Activated T-cell treated with anti-CD3 and anti-CD28 coated beads, Interleukin-2, amount 50 U/mL, for 72 hours (primary cell): Measurements from ENCODE around the gene C22orf15. TPM values are rescaled to one million over a fixed set of nuclear protein-coding genes. Genes with fewer than 3 reads are reported as not detected.

Experiments
- ATAC-seq, 2 donors: fragments of 150-1000 bp; cut with Tn5 transposase; replicated peaks in 1 of 2; 2 replicates each; pipeline ENCODE4 v1.10.0; 2021; ENCODE audit warnings: moderate library complexity in 2 of 2, mild to moderate bottlenecking in 1 of 2
- DNase-seq, 2 donors: peaks; one replicate each; pipeline ENCODE4 v3.0.0; 2021 to 2022; ENCODE audit warnings: mixed read lengths in 1 of 2
- H3K27ac Mint-ChIP-seq: one replicate; pipeline ENCODE4 v1.8.0; 2022; ENCODE audit warnings: mild to moderate bottlenecking, moderate library complexity, mixed read lengths
- H3K27me3 Mint-ChIP-seq: one replicate; pipeline ENCODE4 v1.8.0; 2022; ENCODE audit warnings: low read depth, mixed read lengths
- H3K36me3 Mint-ChIP-seq, 2 donors: one replicate each; pipeline ENCODE4 v1.8.0; 2022; ENCODE audit warnings: mixed read lengths in 2 of 2, mild to moderate bottlenecking in 1 of 2; ENCODE audit not compliant: insufficient read depth in 2 of 2
- H3K4me1 Mint-ChIP-seq: one replicate; pipeline ENCODE4 v1.8.0; 2022; ENCODE audit warnings: low read depth, mixed read lengths
- H3K4me3 Mint-ChIP-seq, 2 donors: one replicate each; pipeline ENCODE4 v1.8.0; 2022; ENCODE audit warnings: mild to moderate bottlenecking in 2 of 2, mixed read lengths in 2 of 2, moderate library complexity in 2 of 2
- H3K9me3 Mint-ChIP-seq, 2 donors: one replicate each; pipeline ENCODE4 v1.8.0; 2022; ENCODE audit warnings: mixed read lengths in 2 of 2
- total RNA-seq, 2 donors: library from RNA; stranded (reverse); gene quantifications; one replicate each; pipeline ENCODE4 v1.2.3, GENCODE V29; 2022

The C22orf15 gene
- total RNA-seq, 2 donors from 2014 or later: 0.72 to 1.5 TPM

- Mint-ChIP-seq H3K9me3 (no peaks in the 10 kb centered on the region), H3K27ac (no peak overlapping the region)
Observed at GRCh38 chr22:23772315-23772648, 9.5 kb downstream of the C22orf15 start.

GRCh38 chr22:23772649-23773473 is 10.1 kb downstream of the C22orf15 start, which contains the start of gene MMP11:
Gene MMP11, plus strand, starts transcription at chr22:23772849. Its CDS starts 22 bp downstream, at chr22:23772871.
- H3K9me3 Mint-ChIP-seq: no peaks in the 10 kb centered on the region
- peak within 1 kb of the TSS; percentile 71 to 76 for H3K4me3 Mint-ChIP-seq
- peak; percentile 57 for DNase-seq
- peak; percentile 70 to 72 for ATAC-seq
- peaks cover 4% of the 10 kb centered on the region for H3K4me1 Mint-ChIP-seq
- peaks cover 9% of the 10 kb centered on the region for H3K27me3 Mint-ChIP-seq
- no peaks in the 10 kb centered on the region for H3K36me3 Mint-ChIP-seq
- no peak within 1 kb of the TSS for H3K27ac Mint-ChIP-seq

More at GRCh38 chr22:23772315-23772648, 9.5 kb downstream of the C22orf15 start:
- DNase-seq (no peak), ATAC-seq (no peak)
- Mint-ChIP-seq H3K36me3 (no peaks in the 10 kb centered on the region), H3K27me3 (peaks cover 9% of the 10 kb centered on the region), H3K4me1 (peaks cover 4% of the 10 kb centered on the region), H3K4me3 (peak overlapping the region; percentile 71 to 76)

GRCh38 chr22:23773483-23774113 is 10.8 kb downstream of the C22orf15 start:
- H3K27me3 Mint-ChIP-seq: peaks cover 9% of the 10 kb centered on the region
- no peaks in the 10 kb centered on the region for H3K36me3 Mint-ChIP-seq
- peaks cover 4% of the 10 kb centered on the region for H3K4me1 Mint-ChIP-seq
- no peaks in the 10 kb centered on the region for H3K9me3 Mint-ChIP-seq
- ATAC-seq (no peak), DNase-seq (no peak)
- no peak overlapping the region for H3K27ac Mint-ChIP-seq
- peak overlapping the region in 1 of 2 donors; percentile 63 for H3K4me3 Mint-ChIP-seq

GRCh38 chr22:23774114-23774921 is 11.5 kb downstream of the C22orf15 start:
- ATAC-seq (no peak), DNase-seq (no peak)
- H3K4me1 Mint-ChIP-seq: peaks cover 4% of the 10 kb centered on the region
- peaks cover 9% of the 10 kb centered on the region for H3K27me3 Mint-ChIP-seq
- H3K27ac Mint-ChIP-seq: no peak overlapping the region
- no peaks in the 10 kb centered on the region for H3K36me3 Mint-ChIP-seq
- H3K9me3 Mint-ChIP-seq: no peaks in the 10 kb centered on the region
- H3K4me3 Mint-ChIP-seq: no peak overlapping the region

- H3K27ac Mint-ChIP-seq: no peak overlapping the region
- H3K27me3 Mint-ChIP-seq: peaks cover 9% of the 10 kb centered on the region
- DNase-seq (no peak), ATAC-seq (no peak)
- H3K9me3 Mint-ChIP-seq: no peaks in the 10 kb centered on the region
- peaks cover 4% of the 10 kb centered on the region for H3K4me1 Mint-ChIP-seq
- H3K36me3 Mint-ChIP-seq: no peaks in the 10 kb centered on the region
- H3K4me3 Mint-ChIP-seq: no peak overlapping the region
Observed at GRCh38 chr22:23774922-23775436, 12.2 kb downstream of the C22orf15 start.

DNA sequence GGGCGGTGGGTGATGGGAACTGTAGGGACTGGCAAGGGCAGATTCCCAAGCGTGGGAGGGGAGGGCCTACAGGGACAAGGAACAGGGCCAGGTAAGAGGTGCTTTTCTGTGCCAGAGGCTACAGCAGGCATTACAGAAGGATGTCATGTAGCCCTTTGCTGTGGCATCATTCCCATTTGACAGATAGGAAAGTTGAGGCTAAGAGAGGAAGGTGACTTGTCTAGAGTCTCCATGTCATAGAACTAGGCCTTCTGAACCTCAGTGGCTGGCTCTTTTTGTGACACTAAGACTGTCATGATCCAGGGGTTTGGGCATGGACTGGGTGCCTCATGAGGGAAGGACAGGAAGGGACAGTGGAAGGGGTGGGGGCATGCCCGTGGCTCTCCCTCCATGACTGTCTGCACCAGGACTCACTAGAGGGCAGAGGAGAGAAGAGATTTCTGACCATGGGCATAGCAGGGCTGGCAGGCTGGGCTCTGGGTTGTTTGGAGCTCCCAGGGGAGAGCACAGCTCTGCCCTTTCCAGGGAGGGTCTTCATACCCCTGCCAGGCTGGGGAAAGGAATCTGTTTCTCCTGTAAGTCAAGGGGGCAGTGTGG is 13.1 kb downstream of the C22orf15 start:
- H3K27ac Mint-ChIP-seq: no peak overlapping the region
- H3K9me3 Mint-ChIP-seq: no peaks in the 10 kb centered on the region
- no peak for DNase-seq
- no peak overlapping the region for H3K4me3 Mint-ChIP-seq
- ATAC-seq: no peak
- peaks cover 4% of the 10 kb centered on the region for H3K4me1 Mint-ChIP-seq
- H3K36me3 Mint-ChIP-seq: no peaks in the 10 kb centered on the region
- H3K27me3 Mint-ChIP-seq: peaks cover 9% of the 10 kb centered on the region

GRCh38 chr22:23777776-23778576 is 15.2 kb downstream of the C22orf15 start:
- peaks cover 8% of the 10 kb centered on the region for H3K27me3 Mint-ChIP-seq
- H3K4me1 Mint-ChIP-seq: no peaks in the 10 kb centered on the region
- ATAC-seq (no peak), DNase-seq (no peak)
- no peak overlapping the region for H3K27ac Mint-ChIP-seq
- H3K4me3 Mint-ChIP-seq: no peak overlapping the region
- no peaks in the 10 kb centered on the region for H3K36me3 Mint-ChIP-seq
- H3K9me3 Mint-ChIP-seq: no peaks in the 10 kb centered on the region

GRCh38 chr22:23778577-23778900 is 15.7 kb downstream of the C22orf15 start:
- H3K4me1 Mint-ChIP-seq: no peaks in the 10 kb centered on the region
- no peak for ATAC-seq
- peaks cover 2% of the 10 kb centered on the region for H3K27me3 Mint-ChIP-seq
- no peak for DNase-seq
- no peak overlapping the region for H3K27ac Mint-ChIP-seq
- no peaks in the 10 kb centered on the region for H3K9me3 Mint-ChIP-seq
- H3K4me3 Mint-ChIP-seq: no peak overlapping the region
- no peaks in the 10 kb centered on the region for H3K36me3 Mint-ChIP-seq

- Mint-ChIP-seq H3K27me3 (no peaks in the 10 kb centered on the region), H3K4me1 (peaks cover under 1% of the 10 kb centered on the region), H3K27ac (no peak overlapping the region), H3K4me3 (no peak overlapping the region), H3K9me3 (no peaks in the 10 kb centered on the region), H3K36me3 (no peaks in the 10 kb centered on the region)
- no peak for DNase-seq
- ATAC-seq: no peak
Observed at GRCh38 chr22:23779083-23779482, 16.3 kb downstream of the C22orf15 start.

DNA sequence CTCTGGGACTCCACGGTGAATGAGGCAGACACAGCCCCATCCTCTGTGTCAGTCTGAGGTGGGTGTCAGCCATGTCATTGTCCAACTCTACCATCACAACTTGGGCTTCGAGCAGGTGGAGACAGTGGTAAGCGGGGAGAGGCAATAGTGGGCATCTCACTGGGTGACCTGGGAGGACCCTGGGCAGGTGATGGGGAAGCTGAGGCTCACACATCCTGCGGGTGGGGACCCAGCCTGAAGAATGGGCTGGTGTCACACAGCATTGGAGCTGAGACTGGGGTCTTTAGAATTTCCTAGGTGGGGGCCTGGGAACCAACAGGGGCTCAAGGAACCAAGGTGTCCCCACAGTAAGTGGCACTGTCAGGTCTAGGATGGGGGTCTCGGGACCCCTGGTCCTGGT is 16.9 kb downstream of the C22orf15 start:
- H3K4me1 Mint-ChIP-seq: peaks cover 7% of the 10 kb centered on the region
- H3K9me3 Mint-ChIP-seq: no peaks in the 10 kb centered on the region
- ATAC-seq: no peak
- H3K36me3 Mint-ChIP-seq: no peaks in the 10 kb centered on the region
- no peak for DNase-seq
- no peak overlapping the region for H3K4me3 Mint-ChIP-seq
- no peak overlapping the region for H3K27ac Mint-ChIP-seq
- no peaks in the 10 kb centered on the region for H3K27me3 Mint-ChIP-seq

- H3K27ac Mint-ChIP-seq: no peak overlapping the region
- H3K36me3 Mint-ChIP-seq: no peaks in the 10 kb centered on the region
- H3K9me3 Mint-ChIP-seq: no peaks in the 10 kb centered on the region
- DNase-seq (no peak), ATAC-seq (no peak)
- H3K4me1 Mint-ChIP-seq: peaks cover 7% of the 10 kb centered on the region
- no peak overlapping the region for H3K4me3 Mint-ChIP-seq
- H3K27me3 Mint-ChIP-seq: no peaks in the 10 kb centered on the region
Observed at GRCh38 chr22:23780146-23780748, 17.5 kb downstream of the C22orf15 start.

DNA sequence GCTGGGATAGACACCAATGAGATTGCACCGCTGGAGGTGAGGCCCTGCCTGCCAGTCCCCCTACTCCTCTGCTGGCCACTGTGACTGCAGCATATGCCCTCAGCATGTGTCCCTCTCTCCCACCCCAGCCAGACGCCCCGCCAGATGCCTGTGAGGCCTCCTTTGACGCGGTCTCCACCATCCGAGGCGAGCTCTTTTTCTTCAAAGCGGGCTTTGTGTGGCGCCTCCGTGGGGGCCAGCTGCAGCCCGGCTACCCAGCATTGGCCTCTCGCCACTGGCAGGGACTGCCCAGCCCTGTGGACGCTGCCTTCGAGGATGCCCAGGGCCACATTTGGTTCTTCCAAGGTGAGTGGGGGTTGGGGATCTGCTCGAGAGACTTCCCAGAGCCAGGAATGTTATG is 18.3 kb downstream of the C22orf15 start:
- no peaks in the 10 kb centered on the region for H3K9me3 Mint-ChIP-seq
- H3K27me3 Mint-ChIP-seq: no peaks in the 10 kb centered on the region
- ATAC-seq (no peak), DNase-seq (no peak)
- no peak overlapping the region for H3K27ac Mint-ChIP-seq
- H3K4me1 Mint-ChIP-seq: peaks cover 7% of the 10 kb centered on the region
- H3K36me3 Mint-ChIP-seq: no peaks in the 10 kb centered on the region
- no peak overlapping the region for H3K4me3 Mint-ChIP-seq
